Suprapubic skin (tissue), 3 donors: ENCODE data around the gene ZNF732.

Experiments
- CTCF ChIP-seq, 2 donors: fragments of 200-600 bp in 1 of 2; fragments of 450-650 bp in 1 of 2; sonication (generic) in 1 of 2; IDR thresholded peaks; one replicate each; pipeline ENCODE4 v1.5.1; 2016 to 2019; ENCODE audit warnings: antibody characterized with exemption in 2 of 2, mild to moderate bottlenecking in 1 of 2, moderate library complexity in 1 of 2
- POLR2A ChIP-seq, 2 donors: fragments of 450-650 bp; IDR thresholded peaks; one replicate each; pipeline ENCODE4 v1.6.1; 2017; ENCODE audit warnings: antibody characterized with exemption in 2 of 2, mild to moderate bottlenecking in 2 of 2, moderate library complexity in 2 of 2

- TF ChIP-seq CTCF (IDR thresholded peaks at IDR 0.05): no peak
- TF ChIP-seq POLR2A (IDR thresholded peaks at IDR 0.05): no peak
These were observed 53.1 kb downstream of the ZNF732 start for GRCh38 chr4:252065-252601.
